Measurements from ENCODE around the gene FMN1.

Gene FMN1

GRCh38 chr15:32817577-32817976, 376.9 kb downstream of the FMN1 start:
- DNase-seq: no peak

DNA sequence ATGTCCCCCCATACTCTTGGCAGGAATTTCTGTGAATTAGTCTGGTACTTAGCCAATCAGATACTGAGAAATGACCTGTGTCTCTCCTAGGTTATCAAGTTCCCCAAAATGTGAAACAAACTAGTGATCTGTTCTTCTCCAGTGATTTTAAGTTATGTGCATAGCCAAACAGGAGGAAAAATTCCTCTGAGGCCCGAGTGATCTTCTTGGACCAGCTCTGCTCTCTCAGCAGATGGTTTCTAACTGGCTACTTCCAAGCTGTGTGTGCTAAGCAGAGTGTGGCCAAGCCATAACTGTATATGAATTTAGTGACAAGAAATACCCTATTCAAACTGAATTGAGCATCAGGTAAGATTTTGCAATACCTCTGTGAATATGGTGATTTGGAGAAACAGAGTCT, 387.2 kb downstream of the FMN1 start:
- no peak for DNase-seq

DNA sequence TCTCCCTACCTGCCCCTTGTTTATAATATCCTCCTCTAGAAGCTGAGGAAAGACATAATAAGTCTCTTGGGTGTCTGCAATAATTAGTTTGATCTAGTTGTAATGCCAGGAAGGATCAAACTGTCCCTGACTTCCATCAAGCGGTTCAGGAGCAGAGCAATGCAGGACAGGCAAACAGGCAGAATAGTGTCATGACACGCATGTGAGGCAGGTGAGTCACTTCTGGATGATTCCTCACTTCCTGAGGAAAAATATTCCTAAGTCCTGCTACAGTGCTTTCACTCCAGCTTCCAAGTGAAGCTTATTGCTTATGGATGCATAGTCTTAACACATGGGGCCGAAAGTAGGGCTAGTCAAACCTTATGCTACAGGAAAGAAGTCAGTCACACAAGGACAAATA, 390.9 kb downstream of the FMN1 start:
- DNase-seq: no peak

GRCh38 chr15:32802286-32802936, 392.1 kb downstream of the FMN1 start:
- no peak for DNase-seq

DNA sequence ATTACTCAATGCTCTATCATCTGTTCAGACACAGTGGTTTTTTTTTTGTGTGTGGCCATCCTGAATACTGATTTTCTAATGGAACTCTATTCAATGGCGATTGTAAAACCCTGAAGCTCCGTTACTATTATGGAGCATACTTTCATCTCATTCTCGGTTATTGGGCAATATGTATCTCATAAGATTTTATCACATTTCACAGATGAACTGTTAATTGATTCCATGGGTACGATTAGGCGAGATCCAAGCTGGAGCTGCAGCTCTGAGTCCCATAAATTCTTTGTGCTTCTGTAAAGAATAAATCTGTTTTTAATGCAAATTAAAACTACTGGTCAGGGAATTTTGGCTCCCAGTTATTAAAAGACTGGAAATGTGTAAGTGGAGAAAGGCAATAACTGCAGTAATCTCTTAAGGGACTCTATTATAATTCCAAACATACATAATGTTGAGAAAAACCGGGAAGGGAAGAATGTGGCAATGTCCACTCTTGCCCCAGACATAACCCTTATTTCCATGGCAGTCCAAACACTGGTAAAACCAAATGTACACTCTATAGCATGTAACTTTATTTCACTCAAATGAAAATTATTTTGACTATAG, 394.5 kb downstream of the FMN1 start:
- no peak for DNase-seq

DNA sequence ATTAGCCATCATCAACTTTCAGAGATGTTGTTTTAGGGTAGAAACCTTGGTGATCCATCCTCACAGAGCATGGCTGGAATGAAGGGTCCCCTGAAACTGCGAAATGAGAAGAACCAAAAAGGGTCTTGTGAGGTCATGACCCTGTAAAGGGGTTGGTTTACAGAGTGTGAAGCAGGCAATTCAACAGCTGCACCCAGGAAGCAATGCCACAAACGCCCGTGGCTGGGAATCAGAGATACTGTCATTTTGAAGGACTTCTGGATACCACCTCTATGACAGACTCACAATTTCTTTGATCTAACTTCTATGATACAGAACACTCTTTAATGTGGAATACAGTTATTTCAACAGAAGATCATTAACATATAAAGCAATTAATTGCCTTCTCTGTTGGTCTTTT, 397.7 kb downstream of the FMN1 start:
- DNase-seq: no peak

GRCh38 chr15:32794973-32795372, 399.5 kb downstream of the FMN1 start:
- DNase-seq: no peak

- no peak for DNase-seq
These were observed 402.1 kb downstream of the FMN1 start for GRCh38 chr15:32792436-32792835.

DNA sequence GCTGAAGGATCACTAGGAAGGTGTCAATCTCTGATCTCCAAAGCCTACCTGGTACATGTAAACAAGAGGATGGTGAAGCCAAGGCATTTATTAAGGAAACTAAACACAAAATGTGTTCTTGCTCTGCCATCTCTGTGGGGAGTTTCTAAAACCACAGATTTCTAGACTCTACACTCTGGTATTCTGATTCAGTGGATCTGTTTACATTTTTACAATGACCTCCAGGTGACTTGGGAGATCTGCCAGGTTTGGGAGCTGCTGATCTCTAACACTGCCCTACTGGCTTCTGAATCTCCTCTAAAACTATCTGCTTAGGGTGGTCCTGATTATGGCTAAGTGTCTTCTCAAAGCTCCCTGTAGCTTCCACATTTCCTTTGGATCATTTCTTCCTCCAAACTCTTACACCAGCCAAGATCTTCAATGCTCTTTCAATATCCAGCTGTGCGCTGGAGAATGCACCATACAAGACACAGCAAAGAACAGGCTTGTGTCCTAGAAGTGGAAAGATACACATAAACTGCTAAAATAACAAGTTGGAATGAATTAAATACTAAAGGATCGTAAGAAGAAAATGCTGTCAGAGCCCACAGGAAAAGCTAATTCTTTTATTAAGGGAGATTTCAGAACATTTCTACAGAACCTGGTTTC, 404.0 kb downstream of the FMN1 start:
- DNase-seq: no peak

DNA sequence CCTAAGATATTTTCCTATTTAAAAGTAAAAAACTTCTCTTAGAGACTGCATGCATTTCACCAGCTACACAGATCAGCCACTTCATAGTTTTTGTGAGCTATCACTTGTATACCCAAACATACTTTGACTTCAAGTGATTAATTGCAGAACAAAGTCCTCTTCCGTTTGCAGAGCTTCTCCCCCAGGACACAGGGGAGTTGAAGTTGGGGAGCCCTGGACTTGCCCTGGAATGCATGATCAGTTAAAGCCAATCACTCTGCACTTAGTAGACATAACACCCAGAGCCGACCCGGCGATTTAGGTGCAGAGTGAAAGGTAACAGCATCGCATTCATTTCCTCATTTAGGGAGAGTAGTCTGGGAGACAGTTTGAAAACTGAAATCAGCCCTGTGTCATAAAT, 406.6 kb downstream of the FMN1 start:
- no peak for DNase-seq

GRCh38 chr15:32786906-32787305, 407.6 kb downstream of the FMN1 start:
- DNase-seq: no peak

DNA sequence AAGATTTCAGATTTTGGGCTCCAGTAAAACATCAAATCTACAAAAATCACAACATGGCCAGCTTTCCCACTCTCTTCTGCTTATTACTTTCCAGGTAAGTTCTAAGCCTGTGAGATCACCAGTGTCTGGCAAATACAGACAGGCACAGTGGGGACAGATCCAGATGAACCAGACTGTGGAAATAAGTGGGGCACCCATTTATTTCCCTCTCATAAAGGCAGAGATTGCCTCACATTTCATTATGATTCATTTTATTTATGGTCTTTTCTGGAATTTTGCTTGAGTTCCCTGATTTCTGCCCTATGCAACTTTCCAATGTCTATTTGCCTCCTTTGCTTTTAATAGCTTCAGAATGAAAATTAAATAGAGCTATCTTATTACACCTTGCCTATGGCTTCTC, 409.9 kb downstream of the FMN1 start:
- no peak for DNase-seq

DNA sequence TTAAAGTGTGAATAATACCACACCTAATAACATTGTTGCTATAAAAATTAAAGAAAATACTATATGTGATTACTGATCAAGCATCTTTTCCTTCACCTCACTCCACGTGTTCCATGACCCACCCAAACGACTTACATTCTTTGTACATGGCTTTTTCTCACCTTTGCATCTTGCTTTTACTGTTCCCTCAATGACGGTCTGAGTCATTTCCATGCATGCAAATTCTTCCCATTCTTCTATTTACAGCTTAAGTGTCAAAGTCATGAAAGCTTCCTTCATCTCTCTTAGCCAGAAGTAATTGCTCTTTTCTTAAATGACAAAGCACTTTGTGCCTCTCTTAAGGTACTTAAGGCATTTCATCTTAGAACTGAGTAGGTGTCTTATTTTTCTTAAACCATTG, 412.7 kb downstream of the FMN1 start:
- DNase-seq: no peak

- no peak for DNase-seq
These were observed 415.9 kb downstream of the FMN1 start for GRCh38 chr15:32778391-32779176.

DNA sequence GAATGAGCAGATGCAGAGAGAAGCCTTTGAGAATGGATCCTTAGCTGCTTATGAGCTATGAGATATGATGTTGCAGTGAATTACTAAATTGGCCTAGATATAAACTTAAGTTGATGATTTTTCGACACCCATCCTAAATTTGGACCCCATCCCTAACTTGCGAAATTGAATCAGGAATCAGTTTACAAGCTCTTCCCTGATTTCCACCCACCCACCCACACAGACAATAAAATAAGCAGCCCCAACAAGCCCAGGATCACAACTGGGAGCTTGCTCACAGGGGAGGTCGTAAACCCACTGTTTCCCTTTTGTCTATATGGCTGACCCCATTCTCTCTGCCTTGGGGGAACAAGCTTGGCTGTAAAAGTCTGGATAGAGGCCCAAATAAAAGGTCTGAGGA, 419.4 kb downstream of the FMN1 start:
- DNase-seq: no peak

- DNase-seq: no peak
These were observed 420.5 kb downstream of the FMN1 start for GRCh38 chr15:32774022-32774421.

DNA sequence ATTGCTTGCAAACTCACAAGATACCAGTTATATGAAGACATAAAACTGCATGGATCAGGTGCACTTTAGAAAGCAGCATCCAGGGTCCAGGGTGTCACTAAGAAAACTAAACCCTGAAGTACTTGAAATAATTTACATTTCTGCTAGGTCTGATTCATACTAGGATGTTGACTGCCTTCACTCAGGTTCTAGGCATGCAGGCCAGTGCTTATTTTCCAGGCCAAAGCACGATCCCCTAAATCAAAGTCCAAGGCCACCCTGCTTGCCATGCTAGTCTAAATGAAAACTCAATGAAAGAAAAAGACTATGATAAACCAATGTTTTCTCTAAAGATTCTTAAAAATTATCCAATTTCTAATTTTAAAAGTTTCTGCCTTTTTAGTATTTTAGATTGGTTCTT, 427.3 kb downstream of the FMN1 start:
- no peak for DNase-seq

- DNase-seq: no peak
These were observed 428.4 kb downstream of the FMN1 start for GRCh38 chr15:32766101-32766500.

GRCh38 chr15:32765236-32765635, 429.3 kb downstream of the FMN1 start:
- no peak for DNase-seq

- no peak for DNase-seq
These were observed 431.2 kb downstream of the FMN1 start for GRCh38 chr15:32763295-32763694.

DNA sequence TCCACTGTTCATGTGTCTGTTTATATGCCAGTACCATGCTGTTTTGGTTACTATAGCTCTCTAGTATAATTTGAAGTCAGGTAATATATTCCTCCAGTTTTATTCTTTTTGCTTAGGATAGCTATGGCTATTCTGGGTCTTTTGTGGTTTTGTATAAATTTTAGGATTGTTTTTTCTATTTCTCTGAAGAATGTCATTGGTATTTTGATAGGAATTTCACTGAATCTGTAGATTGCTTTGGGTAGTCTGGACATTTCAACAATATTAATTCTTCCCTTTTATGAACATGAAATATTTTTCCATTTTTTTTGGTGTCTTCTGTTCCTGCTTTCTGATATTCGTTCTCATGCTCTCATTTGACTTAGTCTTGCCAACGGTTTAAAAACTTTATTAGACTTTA, 437.1 kb downstream of the FMN1 start:
- DNase-seq: no peak

- DNase-seq: no peak
These were observed 443.5 kb downstream of the FMN1 start for GRCh38 chr15:32750979-32751378.

DNA sequence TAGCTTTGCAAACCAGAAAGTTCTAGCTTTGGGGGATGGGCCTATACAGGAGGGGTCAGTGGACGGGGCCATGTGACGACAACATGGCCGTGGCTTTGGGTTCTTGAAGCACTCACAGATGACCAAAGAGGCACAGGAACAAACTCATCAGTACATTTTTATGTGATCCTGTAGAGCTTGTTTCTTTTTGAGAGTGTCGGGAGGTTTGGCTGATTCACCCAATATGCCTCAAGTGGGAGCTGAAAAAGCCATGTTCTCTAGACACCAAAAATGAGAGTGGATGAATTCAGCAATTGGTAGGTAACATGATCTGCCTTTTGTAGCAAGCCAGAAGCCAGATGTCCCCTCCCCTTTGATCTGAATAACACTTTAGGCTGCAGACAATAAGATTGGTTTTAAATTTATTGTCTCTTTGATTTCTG, 446.6 kb downstream of the FMN1 start:
- DNase-seq: no peak

Data from NCI-H1105 treated with DMSO at 0.1 percent for 48 hours (cell line).